HG02571 (cell line): ENCODE results near the gene TMEM213.

Source experiments
- ATAC-seq: cut with Tn5 transposase; IDR thresholded peaks from one replicate; pipeline ENCODE4 v1.9.1; 2021; ENCODE audit warnings: mild to moderate bottlenecking, moderate library complexity; ENCODE audit not compliant: unreplicated experiment

Gene TMEM213

GRCh38 chr7:138837627-138838026 lies 39.8 kb downstream of the TMEM213 start:
- no peak for ATAC-seq

DNA sequence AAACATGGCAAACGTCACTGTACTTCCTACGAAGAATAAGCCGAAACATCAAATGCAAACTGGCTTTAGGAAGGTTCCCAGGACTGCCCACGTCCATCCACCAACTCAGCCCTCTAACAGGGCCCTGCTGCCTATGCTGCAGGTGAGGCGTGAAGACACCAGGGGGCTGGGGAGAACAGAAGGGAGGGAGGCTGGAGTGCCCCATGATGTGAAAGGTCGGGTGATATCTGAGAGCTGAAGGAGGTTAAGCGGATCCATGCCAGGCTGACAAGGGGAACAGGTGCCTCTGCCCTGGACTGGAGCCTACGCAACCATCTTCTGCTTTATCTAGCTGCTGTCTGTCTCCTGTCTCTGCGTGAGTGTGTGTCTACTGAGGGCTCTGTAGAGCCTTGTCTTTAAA lies 40.4 kb downstream of the TMEM213 start:
- no peak for ATAC-seq

DNA sequence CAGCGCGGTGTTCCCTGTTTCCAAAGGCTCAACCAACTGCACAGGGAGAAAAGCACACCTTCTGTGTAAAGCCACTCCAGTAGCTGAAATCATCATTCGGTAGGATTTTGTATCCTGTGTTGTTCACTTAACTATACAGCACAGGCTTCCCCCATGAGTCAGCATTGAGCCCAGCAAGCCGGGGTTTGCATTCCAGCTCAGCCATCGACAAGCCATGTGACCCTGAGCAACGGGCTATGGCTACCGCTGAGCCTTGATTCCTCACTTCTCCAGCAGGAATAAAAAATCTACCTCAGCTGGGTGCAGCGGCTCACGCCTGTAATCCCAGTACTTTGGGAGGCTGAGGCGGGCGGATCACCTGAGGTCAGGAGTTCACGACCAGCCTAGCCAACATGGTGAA lies 44.3 kb downstream of the TMEM213 start:
- ATAC-seq, result no peak

DNA sequence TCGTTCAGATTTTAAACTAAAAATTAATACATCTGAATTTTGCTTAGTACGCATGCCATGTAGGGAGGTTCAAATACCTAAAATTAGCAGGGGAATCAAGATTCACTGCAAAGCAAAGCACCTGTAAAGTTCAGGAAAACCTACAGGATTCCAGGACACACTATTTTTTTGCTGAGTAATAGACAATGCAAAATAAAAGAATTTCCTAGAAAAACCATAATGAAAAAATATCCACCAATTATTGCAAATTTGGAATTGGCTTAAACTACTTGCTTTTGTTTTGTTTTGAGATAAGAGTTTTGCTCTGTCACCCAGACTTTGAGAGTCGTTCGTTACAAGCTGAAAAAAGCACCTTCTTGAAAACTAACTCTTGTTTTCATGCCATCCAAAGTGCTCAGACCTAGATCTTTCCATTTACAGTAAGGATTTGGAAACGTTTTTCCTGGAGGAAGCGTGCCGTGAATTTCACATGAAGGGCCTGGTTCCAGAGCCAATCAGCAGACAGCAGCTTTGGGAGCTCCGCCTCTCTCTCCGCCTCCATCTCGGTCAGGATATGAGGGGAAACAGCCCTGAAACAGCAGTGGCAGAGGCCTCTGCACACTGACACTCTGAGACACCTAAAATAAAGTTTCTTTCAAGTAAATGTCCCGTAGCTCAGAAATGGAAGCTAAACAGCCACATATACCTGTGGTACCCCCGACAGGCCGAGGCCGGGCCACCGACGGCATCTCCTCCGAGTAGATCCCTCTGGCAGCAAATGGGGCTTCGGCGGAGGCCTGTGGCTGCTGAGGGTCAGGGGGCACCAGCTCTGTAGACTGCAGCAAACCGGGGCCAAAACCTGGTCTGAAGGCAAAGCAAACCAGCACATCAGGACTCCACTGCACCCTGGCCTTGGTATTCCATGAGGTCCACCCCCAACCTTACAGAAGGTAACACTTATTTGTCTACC lies 46.1 kb downstream of the TMEM213 start:
- no peak for ATAC-seq

DNA sequence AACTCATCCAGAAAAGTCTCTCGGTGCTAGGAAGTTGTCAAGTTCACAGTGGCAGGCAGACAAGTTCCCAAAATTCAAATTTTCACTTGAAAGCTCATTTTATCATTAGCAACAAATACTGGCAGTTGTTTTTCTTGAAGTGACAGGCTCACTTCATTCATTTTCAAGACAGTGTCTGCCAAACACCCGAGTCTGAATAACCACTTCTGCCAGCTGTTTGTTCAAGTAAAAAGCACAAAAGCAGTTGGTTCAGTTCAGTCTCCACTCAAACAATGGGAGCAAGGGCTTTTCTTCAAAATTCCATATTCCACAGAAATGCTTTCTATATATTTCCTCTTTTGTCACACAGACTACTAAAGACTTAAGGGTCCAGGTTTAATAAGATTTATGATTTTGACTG lies 47.9 kb downstream of the TMEM213 start:
- no peak for ATAC-seq

DNA sequence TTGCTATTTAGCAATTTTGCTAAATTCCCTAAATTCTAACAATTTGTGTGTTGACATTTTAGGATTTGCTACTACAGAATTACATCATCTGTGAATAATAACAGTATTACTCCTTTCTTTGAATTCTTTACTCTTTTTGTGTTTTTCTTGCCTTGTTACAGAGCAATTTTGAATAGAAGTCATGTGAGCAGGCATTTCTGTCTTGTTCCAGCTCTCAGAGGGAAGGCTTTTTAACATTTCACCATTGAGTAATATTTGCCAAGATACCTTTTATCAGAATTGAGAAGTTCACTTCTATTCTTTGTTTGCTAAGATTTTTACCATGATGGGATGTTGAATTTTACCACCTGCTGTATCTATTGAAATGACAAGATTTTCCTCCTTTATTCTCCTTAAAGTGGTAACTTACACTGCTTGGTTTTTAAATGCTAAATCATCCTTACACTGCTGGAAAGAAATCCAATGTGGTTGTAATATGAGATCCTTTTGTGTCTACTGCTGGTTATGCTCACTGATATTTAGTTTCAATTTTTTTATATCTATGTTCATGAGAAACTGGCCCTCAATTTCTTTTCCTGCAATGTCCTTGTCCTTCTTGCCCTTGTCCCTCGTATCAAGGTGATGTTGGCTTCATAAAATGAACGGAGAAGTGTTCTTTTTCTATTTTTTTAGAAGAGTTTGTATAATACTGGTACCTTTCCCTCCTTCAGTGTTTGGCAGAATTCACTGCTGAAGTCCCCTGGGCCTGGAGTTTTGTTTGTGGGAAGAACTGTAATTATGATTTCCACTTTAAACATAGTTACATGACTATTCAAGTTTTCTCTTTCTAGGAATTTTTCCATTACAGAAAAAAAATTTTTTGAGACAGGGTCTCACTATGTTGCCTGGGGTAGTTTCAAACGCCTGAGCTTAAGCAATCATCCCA lies 50.5 kb downstream of the TMEM213 start:
- no peak for ATAC-seq

- ATAC-seq, result no peak
These were observed 51.9 kb downstream of the TMEM213 start for GRCh38 chr7:138849701-138850100.

DNA sequence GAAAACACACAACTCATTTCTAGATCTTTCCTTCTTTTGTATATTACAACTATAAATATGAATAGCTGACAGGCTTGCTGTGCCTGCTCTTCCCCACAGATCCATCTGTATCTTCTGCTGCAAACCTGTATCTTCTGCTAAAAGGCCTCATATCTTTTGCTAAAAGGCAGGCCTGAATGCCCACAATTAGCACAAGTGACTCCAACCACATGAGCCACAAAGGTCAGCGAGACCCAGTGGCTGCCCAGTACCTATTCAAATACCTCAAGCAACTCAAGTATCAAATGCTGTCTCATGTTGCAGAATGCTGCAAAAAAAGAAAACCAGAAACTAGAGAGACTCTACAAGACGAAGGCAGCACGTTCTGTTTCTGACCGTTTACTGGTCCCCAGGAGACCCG lies 54.7 kb downstream of the TMEM213 start:
- no peak for ATAC-seq

DNA sequence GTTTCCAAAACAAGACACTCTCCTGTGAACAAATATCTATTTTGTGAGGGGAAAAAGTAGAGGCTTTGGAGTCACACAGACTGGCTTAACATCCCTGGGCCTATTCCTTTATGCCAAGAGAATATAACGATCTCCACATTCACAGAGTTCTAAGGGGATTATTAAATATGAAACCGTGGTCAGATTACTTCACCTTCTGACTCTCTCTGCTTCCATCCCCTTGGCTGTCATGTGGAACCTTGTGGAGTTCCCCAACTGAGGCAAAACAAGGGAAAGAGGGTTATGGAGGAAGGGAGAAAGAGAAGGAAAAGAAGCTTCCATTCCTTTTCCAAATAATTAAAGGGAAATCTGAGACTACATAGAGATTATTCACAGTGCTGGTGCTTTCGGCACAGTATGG lies 55.7 kb downstream of the TMEM213 start:
- ATAC-seq, result no peak

- ATAC-seq, result no peak
These were observed 56.4 kb downstream of the TMEM213 start for GRCh38 chr7:138854115-138854645.

DNA sequence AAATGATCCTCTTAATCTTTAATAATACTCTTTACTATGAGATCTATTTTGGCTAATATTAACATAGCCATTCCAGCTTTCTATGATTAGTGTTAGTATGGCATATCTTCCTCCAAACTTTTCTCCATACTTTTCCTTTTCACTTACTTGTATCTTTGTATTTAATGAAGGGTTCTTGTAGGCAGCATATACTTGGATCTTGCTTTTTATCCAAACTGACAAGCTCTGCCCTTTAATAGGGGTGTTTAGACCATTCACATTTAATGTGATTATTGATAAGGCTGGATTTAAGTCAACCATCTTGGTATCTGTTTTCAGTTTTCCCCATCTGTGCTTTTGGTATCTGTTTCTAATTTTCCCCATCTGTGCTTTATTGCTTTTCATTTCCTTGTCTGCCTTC lies 59.9 kb downstream of the TMEM213 start:
- no peak for ATAC-seq

- no peak for ATAC-seq
These were observed 63.3 kb downstream of the TMEM213 start for GRCh38 chr7:138861051-138861450.

DNA sequence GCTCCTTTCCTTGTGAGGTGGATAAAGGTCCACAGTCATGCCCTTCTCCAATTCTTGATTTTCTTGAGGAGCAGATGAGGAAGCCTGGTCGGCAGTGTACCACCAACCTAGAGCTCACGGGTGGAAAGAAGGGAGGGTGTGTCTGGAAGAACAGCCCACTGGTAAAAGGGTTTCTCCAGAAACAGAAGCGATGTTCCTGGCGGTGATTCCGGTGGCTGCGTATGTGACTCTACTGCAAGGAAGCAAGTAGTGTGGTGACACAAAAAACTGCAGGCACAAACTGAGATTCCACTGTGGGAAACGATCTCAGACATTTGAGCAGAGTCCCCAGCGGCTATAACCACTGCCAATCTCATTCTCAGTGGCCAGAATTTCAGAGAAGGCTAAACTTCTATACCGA lies 66.1 kb downstream of the TMEM213 start:
- ATAC-seq, result no peak

DNA sequence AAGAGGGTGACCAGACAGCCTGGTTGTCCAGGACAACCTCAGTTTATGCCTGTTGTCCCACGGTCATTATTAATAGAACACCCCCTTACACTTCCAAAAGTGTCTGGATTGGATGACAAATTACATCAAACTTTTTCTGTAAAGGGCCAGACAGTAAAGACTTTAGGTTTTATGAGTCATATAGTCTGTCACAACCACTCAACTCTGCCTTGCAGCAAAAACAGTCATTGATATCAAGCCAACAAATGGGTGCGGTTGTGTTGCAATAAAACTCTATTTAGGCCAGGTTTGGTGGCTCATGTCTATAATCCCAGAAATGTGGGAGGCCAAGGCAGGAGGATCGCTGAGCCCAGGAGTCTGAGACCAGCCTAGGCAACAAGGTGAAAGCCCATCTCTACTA lies 66.9 kb downstream of the TMEM213 start:
- no peak for ATAC-seq

GRCh38 chr7:138865843-138866242 lies 68.0 kb downstream of the TMEM213 start:
- ATAC-seq, result no peak

- no peak for ATAC-seq
These were observed 68.6 kb downstream of the TMEM213 start for GRCh38 chr7:138866353-138866752.

DNA sequence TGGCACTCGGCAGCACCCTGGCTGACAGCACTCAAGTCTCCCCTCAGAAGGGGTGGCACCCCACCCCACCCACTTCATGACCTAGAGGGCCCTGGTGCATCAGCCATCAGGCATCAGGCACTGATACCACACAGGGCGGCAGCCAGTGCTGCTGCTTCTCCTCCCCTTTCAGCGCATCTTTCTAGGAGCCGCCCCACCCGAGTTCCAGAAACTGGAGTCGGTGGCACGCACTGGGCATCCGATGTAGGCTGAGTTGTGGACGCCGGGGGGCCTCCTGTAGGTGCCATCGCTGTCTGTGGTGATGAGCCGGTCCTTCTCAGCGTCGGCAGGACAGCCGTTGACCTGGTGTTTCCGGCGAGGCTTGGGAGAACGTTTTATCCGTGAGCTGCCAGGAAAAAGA lies 70.0 kb downstream of the TMEM213 start:
- no peak for ATAC-seq

- no peak for ATAC-seq
These were observed 70.9 kb downstream of the TMEM213 start for GRCh38 chr7:138868711-138869110.

DNA sequence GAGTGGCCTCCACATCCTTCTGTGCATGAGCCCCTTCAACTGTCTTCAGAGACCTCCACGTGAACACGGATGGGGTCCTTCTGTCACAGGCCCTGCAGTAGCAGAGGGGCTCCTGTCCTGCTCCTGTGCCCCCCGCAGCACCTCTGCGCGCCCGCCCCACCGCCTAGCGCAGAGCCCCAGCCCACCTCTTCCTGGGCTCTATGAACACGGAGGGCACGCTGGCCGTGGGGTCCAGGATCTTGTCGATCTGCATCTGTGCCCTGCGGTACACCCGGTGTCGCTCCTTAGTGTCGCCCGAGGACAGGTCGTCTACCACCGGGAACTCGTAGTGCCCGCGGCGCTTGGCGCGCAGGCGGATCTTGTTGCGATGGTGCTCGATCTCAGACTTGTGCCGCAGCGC lies 71.6 kb downstream of the TMEM213 start:
- no peak for ATAC-seq

DNA sequence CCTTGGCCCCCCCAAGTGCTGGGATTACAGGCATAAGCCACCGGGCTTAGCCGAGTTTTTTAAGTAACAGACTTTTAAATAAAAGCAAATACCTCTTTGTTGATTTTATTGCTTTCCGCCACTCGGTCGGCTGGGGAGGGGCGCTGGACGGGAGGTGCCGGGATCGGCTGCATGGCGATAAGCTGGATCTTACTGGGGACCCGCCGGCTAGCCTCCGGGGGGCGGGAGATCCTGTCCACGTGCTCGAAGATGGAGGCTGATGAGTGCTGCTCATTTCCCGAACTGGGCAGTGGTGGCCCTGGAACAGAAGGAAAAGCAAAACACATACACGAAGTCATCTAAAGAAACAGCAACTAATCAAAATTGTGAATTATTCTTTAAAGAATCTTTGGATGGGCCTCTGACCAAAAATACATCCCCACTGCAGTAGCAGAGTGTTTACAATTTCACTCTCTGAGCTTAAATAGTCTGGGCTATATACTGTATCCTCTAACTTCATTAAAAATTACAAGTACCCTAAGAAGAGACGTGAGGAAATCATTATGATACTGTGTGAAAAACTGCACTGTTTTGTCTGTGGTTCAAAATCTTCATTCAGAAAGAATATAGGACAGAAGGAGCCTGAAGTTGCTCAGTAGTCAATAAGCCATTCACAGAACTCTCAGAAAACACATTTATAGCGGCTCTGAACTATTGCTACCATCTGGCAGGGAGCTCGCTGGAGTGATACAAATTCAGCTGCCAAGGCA lies 73.4 kb downstream of the TMEM213 start:
- no peak for ATAC-seq

- ATAC-seq, result no peak
These were observed 74.0 kb downstream of the TMEM213 start for GRCh38 chr7:138871814-138872090.
